HG03039 (cell line): ENCODE data around the gene DHDH.
"Not testable (repeated sequence)": the region's sequence is repeated elsewhere in the genome, so short reads cannot be mapped to it uniquely, and the experiment has no call there.

ENCODE experiments used
- ATAC-seq: cut with Tn5 transposase; IDR thresholded peaks from one replicate; pipeline ENCODE4 v1.9.1; 2021; ENCODE audit warnings: mild to moderate bottlenecking, moderate library complexity; ENCODE audit not compliant: unreplicated experiment

The DHDH gene

GRCh38 chr19:48933382-48933932 is at the start of gene DHDH:
DHDH (plus strand) TSS chr19:48933699; CDS start chr19:48933722, 23 bp downstream.
- no peak for ATAC-seq

- ATAC-seq: no peak
These were observed 49.8 kb upstream of the DHDH start for GRCh38 chr19:48883726-48884125.

DNA sequence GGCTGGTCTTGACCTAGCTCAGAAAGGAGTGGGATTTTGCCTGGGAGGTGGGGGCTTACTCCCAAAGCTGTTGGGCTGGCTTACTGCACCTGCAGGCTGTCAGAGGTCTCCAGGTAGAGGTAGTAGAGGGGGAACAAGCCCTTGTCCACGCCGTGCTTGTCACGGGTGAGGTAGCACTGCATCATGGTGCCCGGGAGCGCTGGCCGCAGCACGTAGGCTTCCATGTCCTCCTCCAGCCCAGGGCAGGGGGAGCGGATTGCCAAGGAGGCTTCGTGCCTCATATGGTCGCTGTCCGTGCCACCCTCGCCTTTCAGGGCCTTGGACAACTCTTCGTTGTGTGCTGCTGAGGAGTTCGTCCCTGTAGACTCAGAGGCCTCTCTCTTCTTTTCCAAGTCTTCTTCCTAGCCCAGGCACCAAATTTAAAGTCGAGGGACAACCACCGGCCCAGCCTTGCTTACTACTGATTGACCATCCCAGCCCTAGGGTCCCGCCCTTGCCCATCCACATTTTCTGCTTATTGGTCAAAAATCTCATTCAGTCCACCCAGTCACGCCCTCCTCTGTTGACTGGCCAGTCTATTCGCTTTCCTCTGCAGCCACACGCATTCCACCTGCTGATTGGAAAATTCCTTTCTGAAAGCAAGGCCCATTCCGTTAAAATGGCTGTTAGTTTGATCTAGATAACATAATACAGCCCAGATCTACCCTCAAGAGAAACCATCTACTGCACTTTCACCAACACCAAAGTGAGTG is 45.5 kb upstream of the DHDH start:
- ATAC-seq: no peak

DNA sequence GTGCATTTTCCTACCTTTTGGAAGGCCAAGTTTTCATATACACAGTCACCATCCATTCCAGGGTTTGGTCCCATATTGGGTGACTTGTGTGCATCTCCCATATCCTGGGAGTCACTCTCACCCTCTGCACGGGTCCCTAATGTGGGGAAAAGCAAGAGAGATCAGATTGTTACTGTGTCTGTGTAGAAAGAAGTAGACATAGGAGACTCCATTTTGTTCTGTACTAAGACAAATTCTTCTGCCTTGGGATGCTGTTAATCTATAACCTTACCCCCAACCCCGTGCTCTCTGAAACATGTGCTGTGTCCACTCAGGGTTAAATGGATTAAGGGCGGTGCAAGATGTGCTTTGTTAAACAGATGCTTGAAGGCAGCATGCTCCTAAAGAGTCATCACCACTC is 44.0 kb upstream of the DHDH start:
- ATAC-seq: not testable (repeated sequence)

- no peak for ATAC-seq
These were observed 42.9 kb upstream of the DHDH start for GRCh38 chr19:48890551-48890950.

- no peak for ATAC-seq
These were observed 38.3 kb upstream of the DHDH start for GRCh38 chr19:48895226-48895625.

DNA sequence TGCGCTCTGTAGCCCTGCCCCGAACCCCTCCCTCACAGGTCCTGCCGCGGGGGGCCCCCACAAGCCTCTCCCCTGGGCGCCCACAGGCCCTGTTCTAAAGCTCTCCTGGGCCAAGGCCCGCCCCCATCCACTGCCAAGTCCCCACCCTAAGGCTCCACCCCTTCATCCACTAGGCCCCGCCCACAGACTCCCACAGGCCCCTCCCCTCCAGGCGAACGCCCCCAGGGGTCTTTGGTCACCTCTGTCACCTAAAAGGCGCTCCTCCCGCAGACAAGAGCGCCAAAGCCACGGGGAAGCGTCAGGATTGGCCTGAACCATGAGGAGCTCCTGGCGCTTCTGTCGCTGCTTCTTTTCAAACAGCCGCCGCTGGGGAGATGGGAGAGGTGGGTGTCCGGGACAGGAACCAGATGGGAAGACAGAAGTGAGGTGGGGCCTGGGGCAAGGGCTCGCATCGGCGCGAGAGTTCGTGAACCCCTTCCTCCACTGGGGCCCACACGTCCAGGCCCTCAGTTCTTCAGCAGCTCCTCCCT is 37.2 kb upstream of the DHDH start:
- ATAC-seq: no peak

DNA sequence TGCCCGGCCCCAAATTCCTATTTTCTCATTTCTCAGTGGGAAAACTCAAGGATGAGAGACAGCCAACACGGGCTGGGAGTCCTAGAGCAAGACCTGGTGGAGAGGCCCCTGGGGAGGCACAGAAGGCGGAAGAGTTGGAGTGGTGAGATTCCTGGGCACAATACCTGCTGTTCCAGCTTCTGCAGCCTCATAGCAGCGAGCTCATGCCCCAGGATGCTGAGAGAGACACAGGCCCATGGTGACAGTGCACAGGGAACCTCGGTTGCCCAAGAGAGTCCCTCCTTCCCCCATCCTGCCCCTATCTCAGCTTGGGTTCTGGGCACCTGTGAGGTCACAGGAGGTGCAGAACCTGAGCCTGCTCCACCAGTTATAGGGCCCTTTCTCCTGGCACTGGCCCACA is 36.3 kb upstream of the DHDH start:
- no peak for ATAC-seq

DNA sequence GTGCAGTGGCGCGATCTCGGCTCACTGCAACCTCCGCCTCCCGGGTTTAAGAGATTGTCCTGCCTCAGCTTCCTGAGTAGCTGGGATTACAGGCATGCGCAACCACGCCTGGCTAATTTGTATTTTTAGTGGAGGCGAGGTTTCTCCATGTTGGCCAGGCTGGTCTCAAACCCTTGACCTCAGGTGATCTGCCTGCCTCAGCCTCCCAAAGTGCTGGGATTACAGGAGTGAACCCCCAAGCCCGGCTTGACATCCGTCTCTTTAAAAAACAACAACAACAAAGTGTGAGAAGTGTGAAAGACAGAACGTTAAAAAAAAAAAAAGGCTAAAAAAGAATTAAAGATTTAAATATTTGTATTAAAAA is 34.1 kb upstream of the DHDH start:
- ATAC-seq: not testable (repeated sequence)

DNA sequence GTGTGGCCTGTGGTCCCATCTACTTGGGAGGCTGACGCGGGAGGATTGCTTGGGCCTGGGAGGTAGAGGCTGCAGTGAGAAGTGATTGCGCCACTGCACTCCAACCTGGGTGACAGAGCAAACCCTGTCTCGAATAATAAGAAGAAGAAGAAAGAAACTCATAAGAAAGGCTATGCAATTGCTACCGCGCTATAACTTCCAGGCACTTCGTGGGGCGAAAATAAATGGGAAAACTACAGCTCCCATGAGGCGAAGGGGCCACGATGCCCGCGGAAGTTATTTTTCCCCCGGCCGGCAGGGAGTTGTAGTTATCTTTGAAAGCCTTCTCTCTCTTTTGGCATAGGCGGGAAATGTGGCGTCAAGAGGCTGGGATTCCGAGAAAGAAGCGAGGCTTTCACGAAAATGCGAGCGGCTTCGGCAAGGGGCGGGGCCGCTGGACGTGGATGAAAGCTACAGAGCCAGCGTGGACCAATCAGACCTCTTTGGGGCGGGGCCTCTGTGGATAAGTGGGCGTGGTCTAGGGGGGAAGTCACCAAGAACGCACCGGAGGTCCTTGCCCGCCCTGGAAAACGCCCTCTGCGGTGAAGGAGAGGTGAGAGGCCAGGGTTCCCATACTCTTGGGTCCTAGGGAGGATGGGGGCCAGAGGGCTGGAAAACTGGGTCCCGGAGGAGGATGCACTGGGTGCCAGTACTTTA is 33.6 kb upstream of the DHDH start, which contains the start of gene NUCB1:
TSS of gene NUCB1 (plus strand) at position 532 of the 696 bp plus-strand sequence. CDS start 485 bp downstream, outside the sequence.
- ATAC-seq: peak; percentile 61

DNA sequence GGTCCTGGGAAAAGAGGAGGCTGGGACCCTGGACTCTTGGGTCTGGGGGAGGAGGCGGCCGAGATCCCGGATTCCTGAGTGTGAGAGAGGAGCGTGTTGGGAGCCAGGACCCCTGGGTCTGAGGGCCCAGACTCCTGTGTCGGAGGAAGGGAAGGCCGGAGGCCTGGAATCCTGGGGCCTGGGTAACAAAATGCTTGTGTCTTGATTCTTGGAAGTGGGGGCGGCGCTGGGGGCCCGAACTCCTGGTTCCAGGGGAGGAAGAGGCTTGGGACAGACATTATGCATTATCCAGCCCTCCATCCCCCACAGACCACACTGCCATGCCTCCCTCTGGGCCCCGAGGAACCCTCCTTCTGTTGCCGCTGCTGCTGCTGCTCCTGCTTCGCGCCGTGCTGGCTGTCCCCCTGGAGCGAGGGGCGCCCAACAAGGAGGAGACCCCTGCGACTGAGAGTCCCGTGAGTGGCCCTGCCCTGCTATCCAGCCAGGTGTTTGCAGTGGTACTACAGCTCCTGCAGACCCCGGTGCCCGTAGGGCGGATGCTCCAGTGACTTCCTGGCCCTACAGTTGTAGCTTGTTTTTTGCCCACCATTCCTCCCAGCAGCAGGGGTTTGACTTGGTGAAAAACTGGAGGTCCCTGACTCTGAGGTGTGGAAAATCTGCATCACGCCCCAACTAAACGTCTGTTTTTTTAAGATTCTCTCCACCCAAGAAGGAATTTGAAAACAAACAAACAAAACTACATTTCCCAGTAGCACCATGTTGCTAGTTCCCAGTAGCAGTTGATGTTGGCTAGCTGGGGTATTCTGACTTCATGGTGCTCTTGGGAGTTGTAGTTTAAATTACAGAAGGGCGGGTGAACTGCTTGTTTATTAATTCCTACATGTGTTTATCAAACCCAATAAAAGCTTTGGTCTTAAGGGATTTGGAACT is 32.8 kb upstream of the DHDH start:
- no peak for ATAC-seq

GRCh38 chr19:48902291-48902690 is 31.2 kb upstream of the DHDH start:
- ATAC-seq: not testable (repeated sequence)

DNA sequence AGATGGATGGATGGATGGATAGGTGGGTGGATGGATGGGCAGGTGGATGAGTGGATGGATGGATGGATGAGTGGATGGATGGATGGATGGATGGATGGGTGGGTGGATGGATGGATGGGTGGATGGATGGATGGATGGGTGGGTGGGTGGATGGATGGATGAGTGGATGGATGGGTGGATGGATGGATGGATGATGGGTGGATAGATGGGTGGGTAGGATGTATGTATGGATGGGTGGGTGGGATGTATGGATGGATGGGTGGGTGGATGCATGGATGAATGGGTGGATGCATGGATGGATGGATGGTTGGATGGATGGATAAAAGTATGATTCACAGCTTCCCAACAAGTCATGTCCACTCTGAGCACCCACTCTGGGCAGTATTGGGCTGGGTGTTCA is 29.7 kb upstream of the DHDH start:
- not testable (repeated sequence) for ATAC-seq

- no peak for ATAC-seq
These were observed 27.8 kb upstream of the DHDH start for GRCh38 chr19:48905664-48906063.

- ATAC-seq: no peak
These were observed 27.2 kb upstream of the DHDH start for GRCh38 chr19:48906324-48906723.

DNA sequence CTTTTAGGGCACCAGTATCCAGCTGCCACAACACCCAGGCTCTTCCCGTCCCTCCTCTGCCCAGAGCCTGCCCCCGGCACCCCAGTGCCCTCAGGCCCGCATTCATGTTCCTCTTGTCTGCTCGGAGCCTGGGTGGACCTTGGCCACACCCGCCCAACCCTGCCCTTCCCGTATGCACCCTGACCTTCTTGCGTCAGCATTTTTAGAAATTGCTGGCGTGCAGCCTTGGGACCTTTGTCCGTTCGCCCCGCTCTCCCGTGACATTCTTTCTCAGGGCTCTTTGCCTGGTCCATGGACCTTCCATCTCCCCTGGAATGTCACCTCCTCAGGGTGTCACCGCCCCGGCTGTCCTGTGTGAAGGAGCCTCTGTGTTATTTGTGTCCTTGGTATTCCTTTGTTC is 25.8 kb upstream of the DHDH start:
- no peak for ATAC-seq

GRCh38 chr19:48909424-48910077 is 23.9 kb upstream of the DHDH start:
- not testable (repeated sequence) for ATAC-seq

DNA sequence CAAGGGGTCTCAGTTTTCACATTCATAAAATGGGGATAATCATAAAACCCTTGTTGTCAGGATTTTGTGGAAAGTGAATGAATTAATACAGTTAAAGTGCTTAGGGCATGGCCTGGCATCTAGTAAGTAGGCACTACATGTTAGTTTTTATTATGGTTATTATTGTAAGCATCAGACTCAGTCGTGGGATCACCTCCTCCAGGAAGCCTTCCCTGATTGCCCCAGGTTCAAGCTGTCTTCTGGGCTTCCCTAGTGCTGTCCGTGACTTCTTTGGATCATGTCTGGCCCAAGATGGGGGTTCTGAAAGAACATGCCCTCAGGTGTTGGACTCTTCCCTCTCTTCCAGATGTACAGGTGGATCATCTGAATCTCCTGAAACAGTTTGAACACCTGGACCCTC is 22.7 kb upstream of the DHDH start:
- no peak for ATAC-seq

DNA sequence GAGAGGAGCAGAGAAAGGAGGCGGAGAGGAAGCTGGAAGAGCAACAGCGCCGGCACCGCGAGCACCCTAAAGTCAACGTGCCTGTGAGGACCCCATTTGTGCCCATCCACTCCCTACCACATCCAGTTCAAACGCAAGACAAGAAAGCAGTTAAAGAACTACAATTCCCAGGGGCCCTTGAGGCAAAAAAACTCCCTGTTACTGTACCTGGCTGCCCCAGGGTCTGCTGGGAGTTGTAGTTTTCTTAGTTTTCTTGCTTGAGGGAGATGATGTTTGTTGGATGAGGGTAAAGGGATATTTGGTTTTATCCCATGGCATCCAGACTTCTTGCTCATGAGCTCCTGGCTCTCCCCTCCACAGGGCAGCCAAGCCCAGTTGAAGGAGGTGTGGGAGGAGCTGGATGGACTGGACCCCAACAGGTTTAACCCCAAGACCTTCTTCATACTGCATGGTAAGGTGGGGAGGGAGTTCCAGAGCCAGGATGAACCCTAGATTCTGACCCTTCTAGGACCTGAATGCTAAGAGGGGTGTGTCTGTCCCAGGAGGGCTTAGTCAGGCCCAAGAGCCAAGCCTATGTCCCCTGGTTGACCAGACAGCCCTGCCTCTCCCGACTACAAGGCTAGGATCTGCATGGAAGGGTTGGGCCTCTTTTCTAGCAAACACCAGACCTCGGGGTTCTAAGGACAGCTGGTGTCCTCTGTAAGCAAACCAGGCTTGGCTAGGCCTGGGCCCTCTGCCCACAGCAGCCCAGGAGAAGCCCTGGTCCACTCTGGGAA is 20.2 kb upstream of the DHDH start:
- ATAC-seq: no peak
